NCI-H446 treated with DMSO at 0.1 percent for 48 hours (cell line): Measurements from ENCODE around the gene PLXND1.
"Not testable (repeated sequence)": the region's sequence is repeated elsewhere in the genome, so short reads cannot be mapped to it uniquely, and the experiment has no call there.

Experiments
- DNase-seq: peaks from one replicate; lab custom pipeline; 2025; lab: John Stamatoyannopoulos, UW

Gene PLXND1

GRCh38 chr3:129606636-129607390 is at the start of gene PLXND1:
Gene PLXND1, minus strand, starts transcription at chr3:129606676. Its CDS starts 37 bp downstream, at chr3:129606639.
- DNase-seq: no peak

- DNase-seq: no peak
Observed at GRCh38 chr3:129655291-129655700, 48.8 kb upstream of the PLXND1 start.

GRCh38 chr3:129654131-129654530 is 47.7 kb upstream of the PLXND1 start:
- DNase-seq: no peak

GRCh38 chr3:129653019-129653418 is 46.5 kb upstream of the PLXND1 start:
- DNase-seq: no peak

- DNase-seq: peak; percentile 85
Observed at GRCh38 chr3:129651435-129652202, 45.1 kb upstream of the PLXND1 start.

- DNase-seq: no peak
Observed at GRCh38 chr3:129650256-129650872, 43.9 kb upstream of the PLXND1 start.

GRCh38 chr3:129648391-129648790 is 41.9 kb upstream of the PLXND1 start:
- no peak for DNase-seq

GRCh38 chr3:129645286-129645685 is 38.8 kb upstream of the PLXND1 start:
- no peak for DNase-seq

GRCh38 chr3:129644836-129645235 is 38.4 kb upstream of the PLXND1 start:
- DNase-seq: no peak

GRCh38 chr3:129641567-129642260 is 35.2 kb upstream of the PLXND1 start:
- DNase-seq: not testable (repeated sequence)

GRCh38 chr3:129640985-129641384 is 34.5 kb upstream of the PLXND1 start:
- not testable (repeated sequence) for DNase-seq

- DNase-seq: no peak
Observed at GRCh38 chr3:129638481-129638880, 32.0 kb upstream of the PLXND1 start.

- no peak for DNase-seq
Observed at GRCh38 chr3:129636082-129636481, 29.6 kb upstream of the PLXND1 start.

GRCh38 chr3:129635656-129636055 is 29.2 kb upstream of the PLXND1 start:
- no peak for DNase-seq

GRCh38 chr3:129633751-129634481 is 27.4 kb upstream of the PLXND1 start:
- no peak for DNase-seq

GRCh38 chr3:129632977-129633376 is 26.5 kb upstream of the PLXND1 start:
- no peak for DNase-seq

- DNase-seq: no peak
Observed at GRCh38 chr3:129632556-129632955, 26.1 kb upstream of the PLXND1 start.

- DNase-seq: no peak
Observed at GRCh38 chr3:129632056-129632455, 25.6 kb upstream of the PLXND1 start.

GRCh38 chr3:129629011-129629410 is 22.5 kb upstream of the PLXND1 start:
- no peak for DNase-seq

- no peak for DNase-seq
Observed at GRCh38 chr3:129628169-129628522, 21.7 kb upstream of the PLXND1 start.

GRCh38 chr3:129627350-129628168 is 21.1 kb upstream of the PLXND1 start:
- DNase-seq: no peak
